Measurements from ENCODE around the gene DDR2. TPM values are rescaled to one million over a fixed set of nuclear protein-coding genes. Genes with fewer than 3 reads are reported as not detected.

The DDR2 gene
- total RNA-seq, 4 donors from 2014 or later, result 165 to 241 (median 199) TPM

- Histone ChIP-seq H3K27me3 (no peaks in the 10 kb centered on the region), H3K27ac (no peak overlapping the region), H3K36me3 (no peaks in the 10 kb centered on the region), H3K9me3 (no peaks in the 10 kb centered on the region), H3K4me1 (peaks cover 4 to 81% (median 13%) of the 10 kb centered on the region in 3 donors), H3K4me3 (no peak overlapping the region)
- ATAC-seq, result no peak
- TF ChIP-seq POLR2AphosphoS5 (IDR thresholded peaks at IDR 0.05), result no peak
- TF ChIP-seq POLR2A (IDR thresholded peaks at IDR 0.05), result no peak
- no peak for TF ChIP-seq EP300 (IDR thresholded peaks at IDR 0.05)
- no peak for TF ChIP-seq CTCF (IDR thresholded peaks at IDR 0.05)
- 61 to 65% methylated on average over 3 of the region's 3 CpGs for WGBS, 2 donors (ENCODE audit: low coverage in 1 of 2)
These were observed 17.3 kb downstream of the DDR2 start for GRCh38 chr1:162649583-162649982.

- H3K4me1 ChIP-seq, result peaks cover 0 to 72% (median 12%) of the 10 kb centered on the region in 3 donors
- H3K4me3 ChIP-seq, result no peak overlapping the region
- no peaks in the 10 kb centered on the region for H3K9me3 ChIP-seq
- no peaks in the 10 kb centered on the region for H3K27me3 ChIP-seq
- TF ChIP-seq POLR2A (IDR thresholded peaks at IDR 0.05), result no peak
- no peak for TF ChIP-seq CTCF (IDR thresholded peaks at IDR 0.05)
- no peak for TF ChIP-seq EP300 (IDR thresholded peaks at IDR 0.05)
- TF ChIP-seq POLR2AphosphoS5 (IDR thresholded peaks at IDR 0.05), result no peak
- 35 to 44% methylated on average over 5 of the region's 5 CpGs for WGBS, 2 donors (ENCODE audit: low coverage in 1 of 2)
- no peak for ATAC-seq
- peak overlapping the region; percentile 41 to 61 (median 56) for H3K27ac ChIP-seq
- H3K36me3 ChIP-seq, result peaks cover 0 to 18% of the 10 kb centered on the region in 2 donors
These were observed 22.8 kb downstream of the DDR2 start for GRCh38 chr1:162654915-162655620.

GRCh38 chr1:162656266-162656665, 24.0 kb downstream of the DDR2 start:
- 43 to 56% methylated on average over 1 of the region's 1 CpG for WGBS, 2 donors (ENCODE audit: low coverage in 1 of 2)
- TF ChIP-seq EP300 (IDR thresholded peaks at IDR 0.05), result no peak
- TF ChIP-seq POLR2AphosphoS5 (IDR thresholded peaks at IDR 0.05), result no peak
- TF ChIP-seq CTCF (IDR thresholded peaks at IDR 0.05), result no peak
- TF ChIP-seq POLR2A (IDR thresholded peaks at IDR 0.05), result no peak
- Histone ChIP-seq H3K4me3 (no peak overlapping the region), H3K36me3 (peaks cover 0 to 18% of the 10 kb centered on the region in 2 donors), H3K9me3 (no peaks in the 10 kb centered on the region), H3K27ac (peak overlapping the region in 1 of 4 donors; percentile 57), H3K4me1 (peaks cover 0 to 78% (median 12%) of the 10 kb centered on the region in 3 donors), H3K27me3 (no peaks in the 10 kb centered on the region)
- no peak for ATAC-seq

- Histone ChIP-seq H3K36me3 (peaks cover 0 to 16% of the 10 kb centered on the region in 2 donors), H3K27ac (no peak overlapping the region), H3K9me3 (no peaks in the 10 kb centered on the region), H3K4me3 (no peak overlapping the region), H3K27me3 (no peaks in the 10 kb centered on the region), H3K4me1 (peaks cover 6 to 66% (median 8%) of the 10 kb centered on the region in 3 donors)
- ATAC-seq, result no peak
- TF ChIP-seq POLR2AphosphoS5 (IDR thresholded peaks at IDR 0.05) (no peak), CTCF (IDR thresholded peaks at IDR 0.05) (no peak), POLR2A (IDR thresholded peaks at IDR 0.05) (no peak), EP300 (IDR thresholded peaks at IDR 0.05) (no peak)
- 75 to 79% methylated on average over 1 to 2 of the region's 2 CpGs for WGBS, 2 donors (ENCODE audit: low coverage in 1 of 2)
These were observed 28.3 kb downstream of the DDR2 start for GRCh38 chr1:162660574-162660973.

- Histone ChIP-seq H3K27ac (no peak overlapping the region), H3K4me3 (no peak overlapping the region)
These were observed 29.1 kb downstream of the DDR2 start for GRCh38 chr1:162661336-162661735.

More at GRCh38 chr1:162661336-162661735, 29.1 kb downstream of the DDR2 start:
- H3K27me3 ChIP-seq, result no peaks in the 10 kb centered on the region
- 68 to 72% methylated on average over 4 of the region's 4 CpGs for WGBS, 2 donors (ENCODE audit: low coverage in 1 of 2)
- peaks cover 0 to 11% of the 10 kb centered on the region in 2 donors for H3K36me3 ChIP-seq
- H3K4me1 ChIP-seq, result peaks cover 6 to 66% (median 10%) of the 10 kb centered on the region in 3 donors
- ATAC-seq, result no peak
- no peaks in the 10 kb centered on the region for H3K9me3 ChIP-seq
- no peak for TF ChIP-seq POLR2AphosphoS5 (IDR thresholded peaks at IDR 0.05)
- TF ChIP-seq EP300 (IDR thresholded peaks at IDR 0.05), result no peak
- no peak for TF ChIP-seq CTCF (IDR thresholded peaks at IDR 0.05)
- TF ChIP-seq POLR2A (IDR thresholded peaks at IDR 0.05), result no peak
